OCI-LY1 (cell line): ENCODE data around the gene DUSP5.
A peak's percentile ranks its signal among the peaks of the same experiment; 100 is the strongest.

Experiments
- H2AFZ ChIP-seq: fragments of 200-600 bp; sonication (generic), shearing (Covaris generic); 2 replicates; pipeline ENCODE4 v1.6.0; 2014; ENCODE audit warnings: antibody characterized with exemption, mild to moderate bottlenecking, low read length
- H3F3A ChIP-seq: fragments of 200-600 bp; sonication (generic), shearing (Covaris generic); 2 replicates; pipeline ENCODE4 v1.6.0; 2014; ENCODE audit warnings: mild to moderate bottlenecking, antibody characterized with exemption, low read length, moderate library complexity; ENCODE audit not compliant: insufficient read depth
- H3K27ac ChIP-seq: fragments of 200-600 bp; sonication (generic); 2 replicates; pipeline ENCODE4 v1.5.1; 2014; ENCODE audit warnings: low read length, mixed run types, mild to moderate bottlenecking, low read depth; ENCODE audit not compliant: poor library complexity, severe bottlenecking
- H3K27me3 ChIP-seq: fragments of 200-600 bp; sonication (generic); 2 replicates; pipeline ENCODE4 v1.6.0; 2014; ENCODE audit warnings: antibody characterized with exemption, mild to moderate bottlenecking, low read length, moderate library complexity; ENCODE audit not compliant: insufficient read depth
- H3K36me3 ChIP-seq: fragments of 200-600 bp; sonication (generic); 2 replicates; pipeline ENCODE4 v1.6.1; 2014; ENCODE audit warnings: mild to moderate bottlenecking, antibody characterized with exemption, low read length, moderate library complexity, mixed read lengths; ENCODE audit not compliant: insufficient read depth
- H3K4me1 ChIP-seq: fragments of 200-600 bp; sonication (generic); 2 replicates; pipeline ENCODE4 v1.5.1; 2014; ENCODE audit warnings: mild to moderate bottlenecking, low read length, moderate library complexity; ENCODE audit not compliant: insufficient read depth, severe bottlenecking
- H3K4me2 ChIP-seq: fragments of 200-600 bp; sonication (generic), shearing (Covaris generic); 2 replicates; pipeline ENCODE4 v1.6.1; 2014; ENCODE audit warnings: low read length
- H3K4me3 ChIP-seq: fragments of 200-600 bp; sonication (generic); 2 replicates; pipeline ENCODE4 v1.5.1; 2014; ENCODE audit warnings: low read length, low read depth, mild to moderate bottlenecking, mixed read lengths; ENCODE audit not compliant: poor library complexity, severe bottlenecking
- H3K79me2 ChIP-seq: fragments of 200-600 bp; shearing (Covaris generic); 2 replicates; pipeline ENCODE4 v1.6.1; 2016; ENCODE audit warnings: mixed run types, low read length, mixed read lengths; ENCODE audit not compliant: insufficient read depth
- H3K9ac ChIP-seq: fragments of 200-600 bp; sonication (generic), shearing (Covaris generic); 2 replicates; pipeline ENCODE4 v1.6.1; 2014; ENCODE audit warnings: mild to moderate bottlenecking, low read length, mixed read lengths
- H3K9me2 ChIP-seq: fragments of 200-600 bp; sonication (generic), shearing (Covaris generic); 2 replicates; pipeline ENCODE4 v1.6.1; 2014; ENCODE audit warnings: low read depth, mild to moderate bottlenecking, low read length, mixed read lengths
- H3K9me3 ChIP-seq: fragments of 200-600 bp; shearing (Covaris generic); 2 replicates; pipeline ENCODE4 v1.6.1; 2014; ENCODE audit warnings: low read length, mixed read lengths
- H4K20me1 ChIP-seq: fragments of 200-600 bp; sonication (generic), shearing (Covaris generic); 2 replicates; pipeline ENCODE4 v1.6.0; 2016; ENCODE audit warnings: mild to moderate bottlenecking, low read length; ENCODE audit not compliant: insufficient read depth
- CTCF ChIP-seq: fragments of 200-600 bp; sonication (generic), shearing (Covaris generic); IDR thresholded peaks from 2 replicates; pipeline ENCODE4 v1.5.1; 2017; ENCODE audit warnings: mild to moderate bottlenecking, antibody characterized with exemption, low read length, moderate library complexity, mixed read lengths
- EZH2 ChIP-seq: fragments of 200-600 bp; sonication (generic), shearing (Covaris generic); IDR thresholded peaks from 2 replicates; pipeline ENCODE4 v1.8.0; 2017; ENCODE audit warnings: borderline replicate concordance, mixed run types, mild to moderate bottlenecking, antibody characterized with exemption, low read length, moderate library complexity, mixed read lengths

DUSP5 gene

DNA sequence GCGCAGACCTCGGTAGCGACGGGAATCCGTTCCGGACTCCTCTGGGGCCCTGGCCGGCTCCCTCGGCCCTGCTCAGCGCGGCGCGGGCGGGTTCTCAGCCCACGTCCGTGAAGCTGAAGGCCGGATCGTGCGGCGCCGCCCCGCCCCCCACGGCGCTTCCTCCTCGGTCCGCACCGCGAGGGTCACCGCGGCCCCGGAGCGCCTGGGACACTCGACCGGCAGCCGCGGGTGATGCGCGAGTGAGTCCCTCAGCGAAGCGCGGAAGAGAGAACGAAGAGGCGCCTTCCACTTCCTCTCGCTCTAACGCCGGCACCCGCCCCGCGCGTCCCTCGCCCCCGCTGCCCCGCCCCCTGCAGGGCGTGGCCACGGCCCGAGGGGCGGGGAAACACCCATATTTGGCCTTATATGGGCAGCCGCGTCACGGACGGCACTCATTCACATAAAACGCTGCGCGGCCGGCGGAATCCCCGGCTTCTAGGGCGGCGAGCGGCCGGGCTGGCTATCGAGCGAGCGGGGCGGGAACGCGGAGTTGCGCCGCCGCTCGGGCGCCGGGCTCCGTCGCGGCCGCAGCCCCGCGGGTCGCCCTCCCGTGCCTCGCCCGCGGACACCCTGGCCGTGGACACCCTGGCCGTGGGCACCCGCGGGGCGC is at the start of gene DUSP5:
Gene DUSP5 (plus strand): TSS at position 470 of the 649 bp plus-strand sequence. CDS start 215 bp downstream, outside the sequence.
- peaks cover 41% of the 10 kb centered on the region for H3K4me1 ChIP-seq
- H3K9ac ChIP-seq, result peak within 1 kb of the TSS; percentile 77
- H3K4me2 ChIP-seq, result peak within 1 kb of the TSS; percentile 69
- peaks cover 10% of the 10 kb centered on the region; the same call in 1 of the 2 replicates for H3K27me3 ChIP-seq
- H2AFZ ChIP-seq, result no peak within 1 kb of the TSS
- H3F3A ChIP-seq, result no peaks in the 10 kb centered on the region
- no peak within 1 kb of the TSS for H3K27ac ChIP-seq
- no peaks in the 10 kb centered on the region for H3K36me3 ChIP-seq
- H3K4me3 ChIP-seq, result peak within 1 kb of the TSS; percentile 84
- TF ChIP-seq CTCF (no peak), EZH2 (no peak)
- H3K9me2 ChIP-seq, result no peaks in the 10 kb centered on the region
- no peaks in the 10 kb centered on the region for H4K20me1 ChIP-seq
- no peaks in the 10 kb centered on the region for H3K9me3 ChIP-seq
- H3K79me2 ChIP-seq, result no peaks in the 10 kb centered on the region

DNA sequence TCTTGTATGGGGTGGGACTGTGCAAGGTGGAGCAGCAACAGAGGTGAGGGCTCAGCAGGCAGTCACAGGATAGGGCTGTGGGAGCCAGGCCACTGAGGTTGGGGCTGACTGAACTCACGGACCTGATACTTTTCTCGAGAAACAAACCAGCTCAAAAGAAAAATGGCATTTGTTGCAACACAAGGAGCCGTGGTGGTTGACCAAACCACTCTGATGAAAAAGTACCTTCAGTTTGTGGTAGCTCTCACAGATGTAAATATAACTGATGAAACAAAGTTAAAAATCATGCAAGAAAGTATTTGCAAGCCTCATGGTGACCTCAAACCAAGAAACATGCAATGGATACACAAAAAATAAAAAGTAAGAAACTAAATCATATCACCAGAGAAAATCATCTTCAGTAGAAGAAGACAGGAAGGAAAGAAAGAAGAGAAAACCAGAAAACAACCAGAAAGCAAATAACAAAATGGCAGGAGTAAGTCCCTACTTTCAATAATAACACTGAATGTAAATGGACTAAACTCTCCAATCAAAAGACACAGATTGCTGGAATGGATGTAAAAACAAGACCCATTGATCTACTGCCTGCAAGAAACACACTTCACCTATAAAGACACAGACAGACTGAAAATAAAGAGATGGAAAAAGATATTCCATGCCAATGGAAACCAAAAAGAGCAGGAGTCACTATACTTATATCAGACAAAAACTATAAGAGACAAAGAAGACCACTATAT is 48.9 kb upstream of the DUSP5 start:
- H3K36me3 ChIP-seq, result no peaks in the 10 kb centered on the region

GRCh38 chr10:110455446-110455845 is 42.3 kb upstream of the DUSP5 start:
- H3K9me3 ChIP-seq, result no peaks in the 10 kb centered on the region
- peak overlapping the region; percentile 90 for H3K27ac ChIP-seq
- no peaks in the 10 kb centered on the region for H3F3A ChIP-seq
- peaks cover 71% of the 10 kb centered on the region for H3K4me1 ChIP-seq
- TF ChIP-seq CTCF (no peak), EZH2 (no peak)
- H2AFZ ChIP-seq, result no peak overlapping the region
- H3K9ac ChIP-seq, result no peak overlapping the region; the same call in 1 of the 2 replicates
- H3K4me2 ChIP-seq, result no peak overlapping the region
- no peaks in the 10 kb centered on the region for H3K9me2 ChIP-seq
- H3K27me3 ChIP-seq, result no peaks in the 10 kb centered on the region
- no peaks in the 10 kb centered on the region for H4K20me1 ChIP-seq
- no peaks in the 10 kb centered on the region for H3K36me3 ChIP-seq
- H3K79me2 ChIP-seq, result no peaks in the 10 kb centered on the region
- no peak overlapping the region for H3K4me3 ChIP-seq

More for the DNA sequence above, 48.9 kb upstream of the DUSP5 start:
- H3K27me3 ChIP-seq, result no peaks in the 10 kb centered on the region
- H3F3A ChIP-seq, result no peaks in the 10 kb centered on the region
- H3K79me2 ChIP-seq, result no peaks in the 10 kb centered on the region
- no peak overlapping the region for H3K27ac ChIP-seq
- no peaks in the 10 kb centered on the region for H3K9me3 ChIP-seq
- no peaks in the 10 kb centered on the region for H3K9me2 ChIP-seq
- TF ChIP-seq EZH2, result no peak
- no peak for TF ChIP-seq CTCF
- no peak overlapping the region for H3K4me2 ChIP-seq
- no peaks in the 10 kb centered on the region for H4K20me1 ChIP-seq
- H3K9ac ChIP-seq, result no peak overlapping the region
- H3K4me3 ChIP-seq, result no peak overlapping the region
- H2AFZ ChIP-seq, result no peak overlapping the region
- peaks cover 20% of the 10 kb centered on the region for H3K4me1 ChIP-seq
